NCI-H774 (cell line): ENCODE measurements around the gene NFYA.

ENCODE experiments used
- DNase-seq: peaks from one replicate; lab custom pipeline; 2025; lab: John Stamatoyannopoulos, UW

Gene NFYA

DNA sequence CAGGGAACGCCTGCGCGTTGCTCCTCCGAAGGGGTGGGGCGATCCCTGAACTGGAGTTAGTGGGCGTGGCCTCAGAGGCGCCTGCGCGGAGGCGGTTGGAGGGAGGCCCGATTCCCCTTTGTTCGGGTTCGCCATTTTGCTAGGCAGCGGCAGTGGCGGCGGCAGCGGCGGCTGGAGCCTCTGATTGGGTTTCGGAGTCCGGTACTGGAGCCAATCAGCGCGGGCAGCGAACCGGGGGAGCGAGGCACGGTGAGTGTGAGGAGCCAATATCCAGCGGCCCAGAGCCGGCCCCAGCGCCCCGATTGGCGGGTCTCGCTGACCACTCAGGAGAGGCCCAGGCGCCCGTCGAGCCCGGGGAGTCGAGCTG is at the start of gene NFYA:
Gene NFYA, plus strand, starts transcription at position 139 of the 367 bp plus-strand sequence. CDS start 6,116 bp downstream, outside the sequence.
- DNase-seq: peak; percentile 100

DNA sequence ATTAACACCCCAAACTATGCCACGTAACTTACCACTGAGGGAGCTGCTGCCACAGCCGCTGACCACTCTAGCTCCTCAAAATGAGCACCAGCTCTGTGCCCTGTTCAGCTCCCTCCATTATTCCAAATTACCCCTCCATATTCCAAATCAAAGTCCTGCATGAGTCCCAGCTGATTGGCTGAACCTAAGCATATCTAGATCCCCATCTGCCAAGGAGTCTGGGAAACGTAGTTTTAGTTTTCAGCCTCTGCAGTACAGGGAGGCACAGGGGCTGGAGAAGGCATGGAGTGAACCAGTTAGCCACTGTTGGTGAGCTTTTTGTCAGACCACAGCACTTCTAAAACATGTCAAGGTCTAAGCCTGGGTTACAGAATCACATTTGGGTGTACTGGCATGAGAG is 49.7 kb upstream of the NFYA start:
- DNase-seq: no peak

DNA sequence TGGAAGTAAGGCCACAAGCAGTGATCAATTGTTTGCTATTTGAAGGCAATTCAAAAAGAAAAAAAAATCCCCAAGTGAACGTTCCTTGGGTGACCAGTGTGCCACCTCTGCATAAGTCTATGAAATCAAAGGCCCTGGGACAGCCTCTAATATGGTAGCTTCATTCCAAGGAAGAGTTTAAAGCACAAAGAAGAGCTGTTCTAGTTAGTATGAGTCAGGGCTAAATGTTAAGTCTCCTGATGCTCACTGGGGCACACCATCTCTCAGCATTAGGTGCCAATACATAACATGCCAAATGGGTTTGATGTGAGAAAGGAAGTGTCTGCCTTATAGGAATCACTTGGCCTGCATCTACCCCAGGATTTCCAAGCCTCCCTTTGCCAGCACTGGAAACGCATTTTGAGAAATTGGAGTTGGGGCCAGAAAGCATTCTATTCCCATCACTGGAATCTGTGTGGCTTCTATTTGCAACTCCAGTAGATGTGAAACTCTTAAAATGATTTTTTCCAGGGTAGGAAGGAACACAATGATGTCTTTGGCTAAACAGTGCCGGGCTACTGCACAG is 46.7 kb upstream of the NFYA start:
- DNase-seq: no peak

DNA sequence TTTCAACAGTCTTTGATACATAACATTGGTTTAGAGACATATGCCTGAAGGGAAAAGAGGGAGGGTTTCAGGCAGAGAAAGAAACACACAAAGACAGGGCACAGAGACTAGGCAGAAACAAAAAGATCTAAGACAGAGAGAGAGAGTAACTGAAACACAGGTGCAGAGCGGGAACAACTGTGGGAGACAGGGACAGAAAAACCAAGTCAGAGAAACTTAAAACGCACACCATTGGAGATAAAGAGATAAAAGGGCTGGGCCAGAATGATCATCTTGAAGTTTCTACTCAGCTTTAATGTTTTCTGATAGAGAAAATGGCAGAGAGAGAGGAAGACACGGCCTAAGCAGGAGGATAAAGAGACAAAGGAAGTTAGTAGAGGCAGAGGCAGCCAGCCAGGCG is 45.5 kb upstream of the NFYA start:
- no peak for DNase-seq

DNA sequence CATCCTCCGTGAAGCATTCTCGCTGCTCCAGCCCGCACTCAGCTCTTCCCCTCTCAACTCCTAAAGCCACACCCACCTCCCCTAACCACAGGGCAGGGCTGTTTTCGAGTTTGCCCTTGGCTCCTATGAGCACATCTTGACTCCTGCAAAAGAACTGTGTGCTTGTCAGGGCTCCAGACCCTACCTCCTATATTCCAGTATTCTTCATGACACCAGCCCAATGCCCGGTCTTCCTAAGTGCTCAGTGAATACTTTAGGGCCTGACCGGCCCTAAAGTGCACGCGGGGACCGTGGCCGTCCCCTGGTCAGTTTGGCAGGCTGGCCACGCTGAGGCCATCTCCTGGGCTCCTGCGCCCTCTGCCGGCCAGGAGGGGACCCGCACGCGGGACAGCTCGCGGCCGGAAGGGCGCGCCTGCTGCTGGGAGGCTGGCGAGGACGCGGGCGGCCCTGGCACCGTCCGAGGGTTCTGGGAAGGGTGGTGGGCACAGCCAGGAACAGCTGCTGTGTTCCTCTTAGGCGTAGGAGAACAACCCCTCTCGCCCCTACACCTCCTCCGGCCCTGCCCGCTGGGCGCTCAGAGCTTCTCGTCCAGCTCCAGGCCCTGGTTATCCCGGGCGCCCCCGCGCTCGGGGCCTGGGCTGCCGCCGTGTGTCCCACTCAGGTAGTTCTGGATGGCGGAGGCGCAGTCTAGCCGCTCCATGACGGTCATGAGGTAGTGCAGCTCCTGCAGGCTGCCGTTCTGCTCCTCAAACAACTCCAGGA is 44.8 kb upstream of the NFYA start:
- DNase-seq: peak; percentile 48

DNA sequence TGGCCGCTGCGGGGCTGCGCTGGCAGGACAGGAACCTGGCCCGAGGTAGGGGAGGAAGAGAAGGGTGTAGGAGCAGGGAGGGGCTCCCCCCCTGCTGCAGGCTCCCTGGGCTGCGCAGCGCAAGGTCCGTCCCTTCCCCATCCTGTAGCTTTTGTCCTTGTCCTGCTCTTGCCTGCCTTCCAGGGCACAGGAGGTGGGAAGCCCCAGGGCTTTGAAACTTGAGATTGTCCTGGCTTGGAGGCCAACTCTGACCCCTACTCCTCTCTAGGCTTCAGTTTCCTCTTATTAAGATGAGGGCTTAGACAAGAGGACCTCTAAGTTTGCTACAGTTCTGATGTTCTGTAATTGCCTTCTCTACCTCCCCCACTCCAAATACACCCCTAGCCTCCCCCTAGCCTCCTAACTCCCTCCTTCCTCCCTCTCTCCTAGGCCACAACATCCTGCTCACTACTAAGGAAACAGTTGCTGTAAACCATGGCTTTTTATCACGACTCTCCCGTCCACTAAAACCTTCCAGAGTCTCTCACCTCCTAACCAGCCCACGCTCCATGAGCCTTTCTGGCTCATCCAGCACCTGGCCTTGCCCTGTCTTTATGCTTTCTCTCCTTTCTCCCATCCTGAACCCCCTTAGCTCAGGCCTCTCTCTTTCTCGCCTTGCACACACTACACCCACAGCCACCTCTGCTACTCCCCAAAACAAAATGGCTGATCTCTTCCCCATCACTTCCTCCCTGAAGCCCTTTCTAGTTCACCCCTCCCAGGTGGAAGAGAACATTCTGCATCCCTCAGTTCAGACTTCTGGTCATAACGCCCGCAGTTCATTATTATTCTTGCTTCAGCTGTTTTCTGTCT is 44.0 kb upstream of the NFYA start:
- DNase-seq: no peak

DNA sequence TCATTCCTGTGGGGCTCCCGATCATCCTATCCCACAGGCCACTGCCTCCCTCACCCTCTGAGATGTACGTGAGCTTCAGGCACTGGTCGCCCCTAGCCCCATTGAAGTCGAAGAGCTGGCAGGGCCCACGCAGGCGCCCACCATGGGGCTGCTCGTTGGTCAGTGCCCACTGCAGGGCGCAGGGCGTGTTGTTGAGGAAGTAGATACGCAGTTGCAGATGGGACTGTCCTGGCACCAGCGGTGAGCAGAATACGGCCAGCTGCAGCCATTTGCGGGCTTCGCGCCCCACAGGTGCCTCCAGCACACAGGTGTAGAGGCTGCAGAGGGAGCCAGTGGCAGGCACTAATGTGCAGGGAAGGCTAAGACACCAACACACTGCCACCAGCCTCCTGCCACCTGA is 39.9 kb upstream of the NFYA start:
- DNase-seq: no peak

DNA sequence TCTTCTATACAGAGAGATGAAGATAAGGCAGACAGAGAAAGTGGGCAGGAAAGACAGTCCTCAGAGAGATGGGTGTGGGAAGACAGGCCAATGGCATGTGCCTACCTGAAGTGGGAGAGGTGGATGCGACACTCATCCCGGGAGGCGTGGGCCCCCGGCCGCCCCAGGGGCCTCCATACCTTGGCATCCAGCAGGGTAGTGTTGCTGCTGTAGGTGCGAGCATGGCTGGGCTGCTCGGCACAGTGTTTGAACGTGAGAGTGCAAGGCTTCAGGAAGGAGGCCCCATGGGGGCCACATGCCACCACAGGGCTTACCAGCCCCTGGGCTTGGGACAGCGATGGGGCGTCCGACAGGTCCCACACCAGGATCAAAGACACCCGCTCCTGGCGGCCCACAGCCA is 39.0 kb upstream of the NFYA start:
- DNase-seq: no peak

DNA sequence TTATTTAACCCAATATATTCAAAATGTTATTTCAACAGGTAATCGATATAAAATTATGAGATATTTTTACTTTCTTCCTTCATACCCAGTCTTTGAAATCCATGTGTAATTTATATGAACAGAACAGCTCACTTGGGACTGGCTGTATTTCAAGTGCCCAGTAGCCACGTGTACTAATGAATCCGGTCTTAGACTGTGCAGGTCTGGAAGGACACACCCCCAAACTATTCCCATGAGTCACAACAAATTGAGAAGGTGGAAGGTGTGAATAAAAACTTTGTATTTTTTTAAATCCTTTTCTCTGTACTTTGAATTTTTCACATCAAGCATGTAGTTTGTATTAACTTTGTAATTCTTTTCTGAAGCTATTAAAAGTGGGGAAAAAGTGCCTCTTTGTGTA is 36.6 kb upstream of the NFYA start:
- no peak for DNase-seq

DNA sequence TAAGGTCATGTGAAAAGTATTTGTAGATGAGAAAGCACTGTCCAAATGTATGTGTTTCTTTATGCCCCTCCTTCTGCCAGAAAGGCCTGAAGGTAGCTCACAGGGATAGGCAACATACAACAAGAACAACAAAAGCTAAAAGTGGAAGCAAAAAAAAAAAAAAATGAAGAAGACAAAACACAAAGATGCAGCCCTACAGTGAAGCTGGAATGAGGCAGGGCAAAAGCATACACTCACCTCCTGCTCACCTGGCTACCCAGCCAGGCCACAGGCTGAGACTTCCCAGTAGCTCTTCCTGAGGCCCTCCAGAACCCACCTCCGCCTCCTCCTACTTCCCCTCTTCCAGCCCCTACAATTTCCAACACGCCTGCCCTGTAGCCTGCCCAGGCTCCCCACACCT is 36.2 kb upstream of the NFYA start:
- DNase-seq: no peak

DNA sequence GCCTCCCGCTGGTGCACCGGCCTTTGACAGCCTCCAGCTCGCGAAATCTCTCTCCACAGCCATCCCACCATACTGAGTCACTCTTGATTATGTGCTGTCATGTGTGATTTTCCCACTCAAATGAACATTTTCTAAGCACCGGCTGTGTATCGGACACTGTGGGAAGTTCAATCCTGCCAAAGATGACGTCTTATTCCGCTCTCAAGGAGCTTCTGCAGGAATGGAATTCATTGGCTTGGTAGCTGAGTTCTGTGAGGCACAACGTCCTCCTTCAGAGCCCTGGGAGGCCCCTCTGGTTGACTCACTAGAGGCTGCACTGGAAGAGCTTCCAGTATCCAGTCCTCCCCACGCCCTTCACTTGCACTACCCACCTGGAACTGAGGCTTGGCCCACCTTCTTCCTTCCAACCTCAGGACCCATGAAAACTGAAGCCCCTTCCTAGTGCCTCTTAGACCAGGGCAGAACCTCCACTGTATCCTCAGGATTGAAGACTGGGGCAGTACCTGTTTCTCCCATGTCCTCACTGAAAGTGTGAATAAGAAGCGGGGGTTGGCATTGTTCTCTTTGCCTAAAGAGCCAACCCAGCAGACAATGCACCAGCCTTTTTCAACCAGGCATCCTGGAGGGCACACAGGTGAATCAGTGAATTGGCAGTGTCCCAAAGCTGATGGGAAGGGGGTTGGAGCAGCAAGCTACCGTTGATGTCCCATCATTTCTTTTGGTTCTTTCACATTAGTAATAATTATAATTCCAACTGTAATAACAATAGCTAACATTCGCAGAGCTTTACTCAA is 35.5 kb upstream of the NFYA start:
- DNase-seq: no peak

DNA sequence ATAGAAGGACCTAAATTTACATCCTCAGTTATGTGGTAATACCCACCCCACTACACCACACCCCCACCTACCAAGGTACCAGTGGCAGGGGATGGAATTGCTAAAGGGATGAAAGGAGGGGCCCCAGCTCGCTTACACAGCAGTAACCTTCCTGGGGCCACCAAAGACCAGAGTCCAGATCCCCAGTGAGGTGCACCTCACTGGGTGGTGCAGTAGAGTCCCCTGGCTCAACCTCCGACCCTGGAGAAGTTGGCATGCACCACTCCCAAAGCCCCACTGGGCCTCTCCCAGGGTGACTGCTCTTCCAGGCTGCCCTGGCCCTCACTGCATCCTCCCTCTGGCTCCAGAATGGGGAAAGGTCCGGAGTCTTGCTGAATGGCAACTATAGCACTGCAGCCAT is 34.6 kb upstream of the NFYA start:
- no peak for DNase-seq

DNA sequence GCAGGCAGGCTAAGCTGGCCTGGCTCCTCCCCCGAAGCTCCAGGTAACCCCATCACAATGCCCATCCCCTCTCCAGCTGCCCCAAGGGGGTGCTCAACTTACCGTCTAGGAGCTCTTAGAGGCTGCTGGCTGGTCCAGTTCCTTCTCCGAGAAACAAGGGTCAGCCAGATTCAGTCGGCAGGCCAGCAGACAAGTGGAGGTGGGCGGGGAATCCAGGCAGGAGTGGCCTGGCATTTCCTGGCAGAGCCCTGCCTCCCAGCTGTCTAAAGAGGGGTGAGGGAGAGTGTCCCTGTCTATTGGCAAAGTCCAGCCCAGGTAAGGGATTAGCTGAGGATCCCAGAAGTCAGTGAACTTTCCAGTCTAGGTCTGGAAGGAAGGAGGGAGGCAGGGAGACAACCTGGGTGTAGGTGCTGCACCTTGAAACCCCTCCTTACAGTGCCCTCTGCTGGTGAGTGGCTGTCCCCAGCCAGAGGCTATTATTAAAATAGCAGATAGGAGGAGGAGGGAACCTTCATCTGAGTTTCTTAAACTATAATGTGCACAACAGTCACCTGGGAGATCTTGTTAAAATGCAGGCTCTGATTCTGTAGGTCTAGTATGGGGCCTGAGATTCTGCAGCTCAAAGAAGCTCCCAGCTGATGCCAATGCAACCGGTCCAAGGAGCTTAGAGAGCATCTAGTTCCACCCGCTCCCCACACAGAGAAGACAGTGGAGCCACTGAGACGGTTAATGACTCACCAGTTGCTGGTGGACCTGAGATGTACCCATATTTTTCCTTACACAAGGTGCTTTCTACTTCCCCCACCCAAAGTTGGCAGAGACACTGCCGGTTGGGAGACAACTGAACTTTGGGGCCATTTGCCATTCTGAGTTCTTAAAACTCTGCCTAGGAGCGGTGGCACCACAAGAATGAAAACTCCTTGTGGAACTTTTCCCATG is 33.4 kb upstream of the NFYA start, which contains the start of gene UNC5CL:
Gene UNC5CL, minus strand, starts transcription at position 162 of the 939 bp plus-strand sequence. CDS start 4,147 bp downstream, outside the sequence.
- DNase-seq: peak; percentile 2

DNA sequence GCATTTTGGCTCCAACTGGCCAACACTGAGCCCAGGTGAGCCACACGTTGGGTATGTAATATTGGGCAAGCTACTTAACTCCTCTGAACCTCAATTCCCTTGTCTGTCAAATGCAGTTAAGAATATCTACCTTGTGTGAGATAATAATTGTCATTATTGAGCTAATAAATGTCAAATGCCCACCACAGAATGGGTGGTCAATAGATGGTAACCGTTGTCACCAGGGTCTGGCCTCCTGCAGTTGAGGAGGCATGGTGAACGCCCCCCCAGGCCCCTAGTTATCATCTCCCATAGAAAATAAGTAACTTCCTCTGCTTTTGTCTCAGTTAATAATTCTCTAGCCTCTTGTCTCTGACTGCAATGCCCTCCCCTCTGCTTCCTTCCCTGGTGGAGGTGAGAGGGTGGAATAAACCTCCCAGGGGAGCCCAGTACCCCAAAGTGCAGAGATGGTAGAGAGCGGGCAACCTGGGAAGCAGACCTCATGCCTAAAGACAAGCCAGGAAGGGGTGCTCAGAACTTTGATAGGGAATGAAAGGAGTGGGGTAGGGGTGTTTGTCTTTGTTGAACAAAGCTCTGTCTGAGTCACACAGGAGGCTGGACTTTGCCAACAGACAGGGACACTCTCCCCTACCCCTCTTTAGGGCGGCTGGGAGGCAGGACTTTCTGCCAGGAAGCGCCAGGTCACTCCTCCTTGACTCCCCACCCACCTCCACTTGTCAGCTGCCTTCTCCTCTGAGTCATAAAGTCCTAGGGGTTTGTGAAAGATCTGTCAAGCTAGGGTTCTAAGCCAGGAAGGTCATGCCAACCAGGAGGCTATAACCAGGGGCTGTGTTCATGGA is 32.5 kb upstream of the NFYA start:
- no peak for DNase-seq

DNA sequence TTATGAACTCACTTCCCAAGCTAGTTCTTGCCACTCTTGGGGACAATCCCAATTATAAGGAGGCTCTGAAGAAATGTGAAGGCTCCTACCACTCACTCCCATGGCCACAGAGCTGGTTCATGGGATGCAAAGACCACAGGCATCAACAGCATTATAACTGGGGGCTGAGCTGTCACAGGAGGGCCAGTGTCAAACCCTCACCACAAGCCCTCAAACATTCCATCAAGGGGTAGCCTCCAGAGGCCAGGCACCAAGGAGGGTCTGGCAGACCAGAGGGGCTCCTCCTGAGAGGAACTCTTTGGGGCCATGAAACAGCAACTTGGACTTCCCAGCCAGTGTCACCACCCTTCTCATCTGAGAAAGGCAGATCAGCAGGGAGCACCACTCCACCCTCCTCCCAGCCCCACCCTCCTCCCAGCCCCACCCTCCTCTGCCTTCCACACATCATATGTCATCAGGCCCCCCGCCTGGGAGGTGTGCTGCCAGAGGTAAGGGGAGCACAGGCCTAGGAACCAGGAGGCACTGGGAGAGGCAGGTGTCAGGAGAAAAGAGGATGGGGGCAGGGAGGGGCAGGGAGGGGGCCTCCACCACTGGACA is 31.7 kb upstream of the NFYA start:
- no peak for DNase-seq

DNA sequence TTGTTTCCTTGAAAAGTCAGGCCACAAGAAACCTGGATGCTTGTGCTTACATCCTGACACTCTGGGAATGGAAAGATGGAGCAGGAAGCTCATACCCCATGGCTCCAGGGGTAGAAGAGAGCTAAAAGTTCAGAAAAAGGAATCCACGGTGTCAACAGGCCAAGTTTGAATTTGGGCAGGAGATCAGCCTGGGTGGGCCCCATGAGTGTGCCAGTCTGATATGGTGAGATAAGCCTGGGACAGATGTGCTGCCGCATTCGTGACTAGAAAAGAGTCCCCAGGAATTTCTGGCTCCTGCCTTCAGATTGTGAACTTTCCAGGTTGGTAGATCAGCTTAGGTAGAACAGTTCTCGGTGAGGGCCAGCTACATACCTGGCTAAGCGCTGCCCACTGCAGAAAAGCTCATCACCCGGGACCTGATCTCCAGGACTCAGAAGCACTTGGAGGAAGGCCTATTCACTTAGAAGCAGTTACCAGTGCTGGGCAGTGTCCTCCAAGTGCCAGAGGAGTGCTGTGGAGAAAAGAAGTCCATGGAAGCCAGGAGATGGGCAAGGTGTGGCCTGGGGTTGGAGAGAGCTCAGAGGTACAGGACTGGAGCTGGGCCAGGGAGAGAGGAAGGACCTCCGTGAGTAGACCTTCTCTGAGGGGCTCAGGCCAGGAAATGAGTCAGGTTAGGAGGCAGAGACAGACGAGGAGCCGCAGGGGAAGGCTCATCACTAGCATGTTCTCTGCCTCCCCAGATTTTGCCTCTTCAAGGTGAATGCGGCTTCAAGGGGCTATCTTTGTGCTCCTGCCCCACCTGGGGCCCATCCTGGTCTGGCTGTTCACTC is 30.3 kb upstream of the NFYA start, which contains the start of gene TSPO2:
Gene TSPO2, plus strand, starts transcription at position 242 of the 830 bp plus-strand sequence. Its CDS starts 519 bp downstream, at position 761.
- DNase-seq: no peak

DNA sequence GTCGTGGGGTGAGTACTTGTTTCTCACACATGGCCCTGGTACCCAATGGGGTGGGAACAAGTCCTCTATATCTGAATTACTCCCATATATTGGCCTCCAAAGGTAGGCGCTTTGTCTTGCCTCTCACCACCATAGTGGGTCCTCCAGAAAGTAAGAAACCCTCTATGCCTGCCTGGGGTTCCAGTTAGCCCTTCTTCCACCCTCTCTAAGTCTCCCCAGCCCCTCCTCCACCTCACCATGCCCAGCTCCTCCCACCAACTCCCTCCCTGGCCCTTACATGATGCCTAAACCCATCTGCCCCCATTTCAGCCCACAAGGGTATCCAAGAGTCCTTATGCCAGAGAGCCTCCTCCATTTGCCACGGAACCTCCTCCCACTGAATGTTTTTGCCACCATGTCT is 29.6 kb upstream of the NFYA start:
- no peak for DNase-seq

DNA sequence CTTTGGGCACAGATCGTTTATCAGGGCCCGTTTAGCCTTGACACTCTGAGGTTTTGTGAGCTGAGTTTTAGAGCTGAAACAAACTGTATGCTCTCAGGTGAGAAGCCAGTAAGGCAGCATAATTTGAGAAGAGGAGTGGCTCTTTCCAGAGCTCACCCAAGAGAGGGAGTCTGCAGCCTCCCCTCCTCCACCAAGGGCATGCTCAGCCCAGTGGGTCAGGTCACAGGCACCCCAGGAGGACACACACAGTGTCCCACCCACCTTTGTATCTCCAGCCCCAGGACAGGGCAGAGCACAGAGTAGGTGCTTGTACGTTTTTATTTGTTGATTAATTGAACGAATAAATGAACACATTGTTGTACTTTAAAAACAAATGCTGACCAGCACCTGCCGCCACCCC is 27.1 kb upstream of the NFYA start:
- DNase-seq: no peak

DNA sequence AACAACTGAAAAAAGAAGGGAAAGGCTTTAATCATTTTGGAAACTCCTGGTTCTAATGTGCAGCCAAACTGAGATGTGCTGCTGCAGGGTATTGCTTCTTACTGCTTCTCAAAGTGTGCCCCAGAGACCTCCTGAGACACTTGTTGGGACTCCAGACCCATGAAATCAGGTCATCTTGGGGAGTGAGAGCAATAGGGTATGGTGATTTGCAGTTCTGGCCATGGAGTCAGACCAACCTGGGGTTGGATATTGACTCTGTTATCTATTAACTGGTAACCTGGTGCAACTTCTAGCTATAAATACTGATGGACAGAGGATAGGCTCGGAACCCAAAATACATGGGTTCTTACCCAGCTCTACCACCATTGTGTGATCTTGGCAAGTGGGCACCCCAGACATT is 26.7 kb upstream of the NFYA start:
- DNase-seq: no peak
